Lower lobe of right lung (tissue), 2 donors: ENCODE data around the gene GALC. TPM values are rescaled to one million over a fixed set of nuclear protein-coding genes. Genes with fewer than 3 reads are reported as not detected.

Experiments used
- ATAC-seq, 2 donors: fragments of 200-7000 bp; cut with Tn5 transposase; one replicate each; pipeline ENCODE4 v1.9.1; 2020 to 2022; ENCODE audit warnings: mild to moderate bottlenecking in 2 of 2, moderate library complexity in 2 of 2
- DNase-seq: peaks from one replicate; pipeline ENCODE4 v3.0.0-alpha.2; 2020
- H3K27ac ChIP-seq: fragments of 200-600 bp; one replicate; pipeline ENCODE4 v1.8.0; 2022
- H3K27me3 ChIP-seq: fragments of 200-600 bp; one replicate; pipeline ENCODE4 v1.8.0; 2022; ENCODE audit warnings: low read depth
- H3K36me3 ChIP-seq: fragments of 200-600 bp; one replicate; pipeline ENCODE4 v1.8.0; 2022; ENCODE audit warnings: mild to moderate bottlenecking
- H3K4me1 ChIP-seq: fragments of 200-600 bp; one replicate; pipeline ENCODE4 v1.8.0; 2022
- H3K4me3 ChIP-seq: fragments of 200-600 bp; one replicate; pipeline ENCODE4 v1.8.0; 2022; ENCODE audit warnings: mild to moderate bottlenecking
- H3K9me3 ChIP-seq: fragments of 200-600 bp; one replicate; pipeline ENCODE4 v1.8.0; 2022
- CTCF ChIP-seq: fragments of 200-600 bp; IDR thresholded peaks from one replicate; pipeline ENCODE4 v1.8.0; 2022; ENCODE audit warnings: antibody characterized with exemption, mild to moderate bottlenecking
- intact Hi-C: fragments of 100-400 bp; cut with DNase I; formaldehyde crosslinking; loops from one replicate; pipeline ENCODE4 v1.11.0; 2022
- total RNA-seq: library from RNA; stranded (reverse); fragmentation: NEBNext Ultra II Directional; extraction: Animal tissue kit (Norgen Biotek cat#: 25700); gene quantifications from one replicate; pipeline ENCODE4 v1.2.1, GENCODE V29; 2021
- donor health status: DM: no; HTN: yes; CAD: no; lungs with severe emphysema.

GALC gene
- total RNA-seq, 1 donor from 2014 or later: 59.4 TPM

GRCh38 chr14:87975636-87976035 is 17.3 kb downstream of the GALC start:
- H3K27me3 ChIP-seq: no peaks in the 10 kb centered on the region
- no peak overlapping the region for H3K27ac ChIP-seq
- H3K4me1 ChIP-seq: no peaks in the 10 kb centered on the region
- DNase-seq: no peak
- no peak for ATAC-seq
- H3K36me3 ChIP-seq: peaks cover 52% of the 10 kb centered on the region
- intact Hi-C loops: no loop called here
- H3K9me3 ChIP-seq: no peaks in the 10 kb centered on the region
- no peak overlapping the region for H3K4me3 ChIP-seq
- TF ChIP-seq CTCF: no peak

DNA sequence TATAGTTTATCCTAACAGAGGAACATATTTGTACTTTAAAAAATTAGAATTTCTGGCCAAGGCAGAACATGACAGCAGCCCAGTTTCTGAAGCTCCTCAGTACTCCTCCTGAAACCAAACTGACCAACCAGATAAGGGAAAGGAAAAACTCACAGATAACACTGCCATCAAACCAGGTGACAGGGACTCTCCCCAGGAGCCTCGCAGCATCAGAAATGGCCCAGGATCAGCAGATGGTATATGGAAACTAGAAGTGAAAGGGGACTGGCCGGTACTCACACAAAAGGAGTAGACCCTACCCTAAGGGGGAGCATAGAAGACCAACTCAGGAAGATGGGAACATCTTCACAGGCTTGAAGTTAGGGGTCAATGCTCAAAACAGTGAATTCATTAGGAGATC is 22.0 kb downstream of the GALC start:
- Histone ChIP-seq H3K4me3 (no peak overlapping the region), H3K36me3 (peaks cover 55% of the 10 kb centered on the region), H3K9me3 (no peaks in the 10 kb centered on the region), H3K4me1 (no peaks in the 10 kb centered on the region), H3K27ac (no peak overlapping the region), H3K27me3 (no peaks in the 10 kb centered on the region)
- ATAC-seq: no peak
- no peak for DNase-seq
- intact Hi-C loops: no loop called here
- TF ChIP-seq CTCF: no peak

DNA sequence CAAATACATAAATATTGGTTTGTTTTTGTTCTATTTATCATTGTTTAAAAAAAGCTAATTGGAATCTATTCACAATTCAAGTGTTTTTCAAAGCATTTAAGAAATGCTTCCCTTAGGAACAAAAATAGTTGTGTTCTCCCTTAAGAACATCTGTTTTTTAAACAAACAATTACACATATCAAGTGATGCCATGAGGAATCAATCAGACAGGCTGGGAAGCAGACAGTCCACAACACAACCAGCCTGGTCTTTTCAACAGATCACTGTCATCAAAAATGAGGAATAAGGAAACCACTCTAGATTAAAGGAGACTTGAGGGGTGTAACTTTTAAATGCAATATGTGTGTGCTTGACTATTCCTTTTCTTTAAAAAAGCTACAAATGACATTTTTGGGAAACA is 25.5 kb downstream of the GALC start:
- Histone ChIP-seq H3K4me3 (no peak overlapping the region), H3K27me3 (no peaks in the 10 kb centered on the region), H3K9me3 (no peaks in the 10 kb centered on the region), H3K36me3 (peaks cover 58% of the 10 kb centered on the region), H3K4me1 (no peaks in the 10 kb centered on the region), H3K27ac (no peak overlapping the region)
- ATAC-seq (no peak), DNase-seq (no peak)
- no peak for TF ChIP-seq CTCF
- intact Hi-C loops: no loop called here

- no peak overlapping the region for H3K4me3 ChIP-seq
- intact Hi-C loops: no loop called here
- H3K4me1 ChIP-seq: no peaks in the 10 kb centered on the region
- H3K27ac ChIP-seq: no peak overlapping the region
- peaks cover 53% of the 10 kb centered on the region for H3K36me3 ChIP-seq
- H3K9me3 ChIP-seq: no peaks in the 10 kb centered on the region
- DNase-seq (no peak), ATAC-seq (no peak)
- no peak for TF ChIP-seq CTCF
- H3K27me3 ChIP-seq: no peaks in the 10 kb centered on the region
Measured at GRCh38 chr14:87966816-87967215, 26.2 kb downstream of the GALC start.

DNA sequence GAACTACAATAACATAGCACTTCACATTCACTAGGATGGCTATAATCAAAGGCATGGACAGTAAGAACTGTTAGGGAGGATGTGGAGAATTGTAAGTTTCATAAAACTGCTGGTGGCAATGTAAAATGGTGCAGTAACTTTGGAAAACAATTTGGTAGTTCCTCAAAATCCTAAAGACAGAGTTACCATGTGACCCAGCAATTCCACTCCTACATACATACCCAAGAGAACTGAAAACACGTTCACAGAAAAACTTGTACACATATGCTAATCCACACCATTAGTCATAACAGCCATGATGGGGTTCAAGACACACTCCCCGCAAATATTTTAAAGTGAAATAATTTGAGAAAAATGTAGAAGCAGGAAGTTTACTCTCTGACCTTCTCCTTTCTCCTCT is 31.7 kb downstream of the GALC start:
- ATAC-seq (no peak), DNase-seq (no peak)
- no peaks in the 10 kb centered on the region for H3K9me3 ChIP-seq
- TF ChIP-seq CTCF: no peak
- H3K27ac ChIP-seq: no peak overlapping the region
- H3K27me3 ChIP-seq: no peaks in the 10 kb centered on the region
- intact Hi-C loops: no loop called here
- H3K4me1 ChIP-seq: no peaks in the 10 kb centered on the region
- no peak overlapping the region for H3K4me3 ChIP-seq
- H3K36me3 ChIP-seq: peaks cover 38% of the 10 kb centered on the region
